ENCODE results near the gene CPE.
A peak's percentile ranks its signal among the peaks of the same experiment; 100 is the strongest.
"Not testable (repeated sequence)": the region's sequence is repeated elsewhere in the genome, so short reads cannot be mapped to it uniquely, and the experiment has no call there.

The CPE gene

GRCh38 chr4:165378745-165379677 lies at the start of gene CPE:
Gene CPE (plus strand): TSS chr4:165379008. CDS start chr4:165379222, 214 bp downstream.
- peak; percentile 34 for DNase-seq

GRCh38 chr4:165330071-165330470 lies 48.7 kb upstream of the CPE start:
- no peak for DNase-seq

GRCh38 chr4:165330666-165331065 lies 48.1 kb upstream of the CPE start:
- DNase-seq = no peak

- no peak for DNase-seq
Observed at GRCh38 chr4:165331359-165331758, 47.4 kb upstream of the CPE start.

GRCh38 chr4:165331823-165332222 lies 47.0 kb upstream of the CPE start:
- no peak for DNase-seq

- DNase-seq = no peak
Observed at GRCh38 chr4:165332502-165332901, 46.3 kb upstream of the CPE start.

- DNase-seq = no peak
Observed at GRCh38 chr4:165335163-165335703, 43.6 kb upstream of the CPE start.

GRCh38 chr4:165336743-165337142 lies 42.1 kb upstream of the CPE start:
- no peak for DNase-seq

- DNase-seq = not testable (repeated sequence)
Observed at GRCh38 chr4:165342340-165342739, 36.5 kb upstream of the CPE start.

GRCh38 chr4:165343353-165344191 lies 35.2 kb upstream of the CPE start:
- no peak for DNase-seq

- no peak for DNase-seq
Observed at GRCh38 chr4:165345666-165346417, 33.0 kb upstream of the CPE start.

GRCh38 chr4:165347647-165348569 lies 30.9 kb upstream of the CPE start:
- DNase-seq = no peak

- DNase-seq = no peak
Observed at GRCh38 chr4:165351359-165352130, 27.3 kb upstream of the CPE start.

- no peak for DNase-seq
Observed at GRCh38 chr4:165355900-165356300, 22.9 kb upstream of the CPE start.

GRCh38 chr4:165359506-165359905 lies 19.3 kb upstream of the CPE start:
- DNase-seq = no peak

- DNase-seq = no peak
Observed at GRCh38 chr4:165360041-165360695, 18.6 kb upstream of the CPE start.

- DNase-seq = no peak
Observed at GRCh38 chr4:165360985-165361670, 17.7 kb upstream of the CPE start.

- no peak for DNase-seq
Observed at GRCh38 chr4:165361810-165362209, 17.0 kb upstream of the CPE start.

GRCh38 chr4:165364452-165365080 lies 14.2 kb upstream of the CPE start:
- DNase-seq = no peak

All from NCI-H2029 treated with DMSO at 0.1 percent for 48 hours (cell line).